Measurements from ENCODE around the gene FHL3.
"Not testable (repeated sequence)": the region's sequence is repeated elsewhere in the genome, so short reads cannot be mapped to it uniquely, and the experiment has no call there.

The FHL3 gene

GRCh38 chr1:38034871-38035270 is 29.6 kb upstream of the FHL3 start:
- DNase-seq (ENCODE audit: low read depth), result no peak

DNA sequence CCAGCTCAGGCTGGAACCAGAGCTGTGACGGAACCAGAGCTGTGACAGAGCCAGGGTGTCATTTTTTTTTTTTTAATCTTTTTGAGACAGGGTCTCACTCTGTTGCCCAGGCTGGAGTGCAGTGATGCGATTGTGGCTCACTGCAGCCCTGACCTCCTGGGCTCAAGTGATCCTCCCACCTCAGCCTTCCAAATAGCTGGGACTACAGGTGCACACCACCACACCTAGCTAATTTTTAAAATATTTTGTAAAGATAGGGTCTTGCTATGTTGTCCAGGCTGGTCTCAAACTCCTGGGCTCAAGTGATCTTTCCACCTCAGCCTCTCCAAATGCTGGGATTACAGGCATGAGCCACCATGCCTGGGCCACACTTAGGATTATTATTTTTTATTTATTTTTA is 27.7 kb upstream of the FHL3 start:
- not testable (repeated sequence) for DNase-seq (ENCODE audit: low read depth)

DNA sequence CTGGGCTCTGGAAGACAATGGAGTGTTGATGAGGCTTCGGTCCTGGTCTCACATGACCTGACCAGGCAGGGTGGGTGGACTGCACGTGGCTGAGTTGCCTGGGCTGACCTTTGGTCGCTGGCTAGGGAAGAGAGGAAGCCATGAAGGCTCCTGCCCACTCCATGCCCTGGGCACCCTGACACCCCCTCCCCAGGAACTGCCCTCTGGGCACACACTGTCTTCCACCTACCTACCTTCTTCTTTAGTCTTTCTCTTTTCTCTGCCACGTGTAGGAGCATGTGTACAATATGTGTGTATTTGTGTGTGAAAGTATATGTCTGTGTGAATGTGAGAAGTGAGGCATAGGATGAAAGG is 26.2 kb upstream of the FHL3 start:
- DNase-seq (ENCODE audit: low read depth), result no peak

DNA sequence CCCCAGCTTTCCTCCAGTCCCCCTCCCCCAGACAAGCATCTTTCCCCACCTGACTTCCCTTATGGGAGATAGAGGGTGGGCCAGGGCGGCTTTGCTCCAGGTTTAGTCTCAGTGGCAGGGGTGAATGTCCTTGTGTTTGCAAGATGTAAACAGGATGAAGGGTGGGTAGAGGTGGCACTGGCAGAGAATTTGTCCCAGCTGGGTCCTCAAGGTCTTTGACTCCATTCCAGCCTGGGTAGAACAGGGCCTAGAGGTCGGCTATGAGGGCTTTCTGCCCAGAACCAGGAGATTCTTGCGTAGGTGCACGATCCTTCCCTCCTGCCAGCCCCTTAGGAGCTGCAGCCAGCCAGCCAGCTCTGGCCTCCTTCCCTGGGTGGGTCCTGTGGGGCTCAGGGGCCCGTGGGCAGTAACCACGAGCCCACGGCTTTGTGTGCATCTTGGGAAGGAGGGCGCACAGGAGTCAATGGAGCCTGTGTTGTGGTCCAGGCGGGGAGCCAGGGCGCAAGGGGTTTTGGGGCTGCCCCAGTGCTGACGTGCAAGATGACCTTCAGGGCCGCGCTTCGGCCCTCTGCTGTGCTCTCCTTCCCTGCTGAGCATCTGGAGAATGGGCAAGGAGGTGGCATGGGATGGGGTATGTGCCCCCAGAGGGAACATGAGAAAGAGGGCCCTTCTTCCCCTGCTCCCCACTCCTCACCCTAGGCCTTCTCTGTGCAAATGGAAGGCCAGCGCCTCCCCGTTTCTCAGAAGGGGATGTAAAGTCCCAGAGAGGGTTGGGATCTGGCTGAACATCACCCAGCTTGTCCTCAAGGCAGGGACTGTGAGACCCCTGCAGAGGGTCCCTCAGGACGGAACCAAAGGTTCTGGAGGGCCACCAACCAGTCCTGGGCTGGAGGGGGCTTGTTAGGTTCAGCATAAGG is 25.5 kb upstream of the FHL3 start:
- DNase-seq (ENCODE audit: low read depth), result no peak

- DNase-seq (ENCODE audit: low read depth), result no peak
Measured at GRCh38 chr1:38029685-38030511, 24.6 kb upstream of the FHL3 start.

- no peak for DNase-seq (ENCODE audit: low read depth)
Measured at GRCh38 chr1:38029081-38029681, 23.9 kb upstream of the FHL3 start.

DNA sequence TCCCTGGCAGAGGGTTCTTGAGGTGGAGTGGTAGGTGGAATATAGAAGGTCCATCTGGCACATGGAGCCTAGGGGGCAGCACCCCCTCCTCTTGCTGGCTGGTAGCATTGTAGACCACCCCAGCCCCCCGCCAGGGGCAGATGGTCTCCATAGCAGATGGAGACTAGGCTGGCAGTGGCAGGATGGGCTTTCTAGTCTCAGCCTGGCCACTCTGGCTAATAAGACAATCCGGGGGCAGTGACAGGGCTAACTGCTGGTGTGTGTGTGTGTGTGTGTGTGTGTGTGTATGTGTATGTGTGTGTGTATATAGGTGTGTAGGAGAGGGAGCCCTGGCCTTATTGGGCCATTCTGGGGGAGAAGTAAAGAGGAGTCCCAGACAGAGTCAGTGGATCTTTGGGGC is 23.4 kb upstream of the FHL3 start:
- DNase-seq (ENCODE audit: low read depth), result no peak

DNA sequence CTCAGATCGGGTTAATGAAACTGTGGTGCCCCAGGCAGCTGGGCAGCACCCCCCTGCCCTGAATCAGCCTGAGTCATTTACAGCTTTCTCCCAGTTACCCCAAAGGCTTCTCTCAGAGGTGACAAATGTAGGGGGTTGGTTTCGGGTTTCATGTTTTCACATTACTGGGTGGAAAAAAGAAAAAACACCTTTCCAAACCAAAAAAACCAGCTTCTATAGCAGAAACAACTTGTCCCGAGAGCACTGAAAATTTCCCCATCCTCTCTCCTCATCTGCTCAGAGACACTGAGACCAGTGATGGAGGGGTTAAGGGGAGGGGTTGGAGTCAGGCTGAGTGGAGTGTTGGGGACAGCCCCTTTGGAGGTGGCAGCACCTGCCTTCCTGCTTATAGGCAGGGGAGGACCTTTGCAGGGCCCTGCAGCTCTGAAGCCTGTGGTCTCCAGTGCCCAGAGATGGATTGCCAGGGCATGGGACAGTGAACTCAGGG is 22.8 kb upstream of the FHL3 start:
- no peak for DNase-seq (ENCODE audit: low read depth)

- DNase-seq (ENCODE audit: low read depth), result no peak
Measured at GRCh38 chr1:38027201-38028104, 22.1 kb upstream of the FHL3 start.

- no peak for DNase-seq (ENCODE audit: low read depth)
Measured at GRCh38 chr1:38026592-38027200, 21.4 kb upstream of the FHL3 start.

GRCh38 chr1:38025664-38026063 is 20.4 kb upstream of the FHL3 start:
- no peak for DNase-seq (ENCODE audit: low read depth)

DNA sequence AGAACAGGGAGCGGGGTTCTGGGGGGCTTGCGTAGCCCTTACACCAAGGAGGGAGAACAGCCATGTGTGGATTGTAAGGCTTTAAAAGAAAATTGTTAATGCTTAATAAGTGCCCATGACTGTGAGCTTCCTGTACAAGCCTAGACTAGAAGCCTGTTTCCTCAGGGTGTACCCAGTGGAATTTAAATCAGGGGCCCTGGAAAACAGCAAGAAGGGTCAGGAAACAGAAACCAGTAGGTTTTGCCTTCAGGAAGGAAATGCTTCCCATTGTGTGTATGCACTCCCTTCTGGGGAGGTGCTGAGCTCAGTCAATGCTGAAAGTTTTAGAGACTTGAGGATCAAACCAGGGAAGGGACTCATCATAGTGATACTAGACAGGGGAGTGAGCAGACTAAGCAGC is 19.9 kb upstream of the FHL3 start:
- no peak for DNase-seq (ENCODE audit: low read depth)

DNA sequence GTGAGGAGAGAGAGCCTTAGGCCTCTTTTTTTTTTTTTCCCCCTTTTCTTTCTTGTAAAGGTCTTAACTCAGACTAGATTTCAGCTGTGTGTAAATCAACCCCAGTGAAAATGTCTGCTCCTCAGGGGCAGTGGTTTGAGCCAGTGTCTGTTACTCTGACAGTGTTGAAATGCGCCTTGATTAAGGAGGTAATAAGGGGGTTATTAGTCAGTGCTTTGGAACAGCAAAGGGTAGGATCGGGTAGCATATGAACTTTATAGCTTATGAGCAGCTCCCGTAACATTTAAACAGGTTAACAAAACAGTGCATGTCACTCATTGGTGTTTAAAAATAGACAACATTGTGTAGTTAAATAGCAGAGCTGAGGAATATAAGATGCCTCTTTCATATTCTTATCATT is 17.5 kb upstream of the FHL3 start:
- no peak for DNase-seq (ENCODE audit: low read depth)

DNA sequence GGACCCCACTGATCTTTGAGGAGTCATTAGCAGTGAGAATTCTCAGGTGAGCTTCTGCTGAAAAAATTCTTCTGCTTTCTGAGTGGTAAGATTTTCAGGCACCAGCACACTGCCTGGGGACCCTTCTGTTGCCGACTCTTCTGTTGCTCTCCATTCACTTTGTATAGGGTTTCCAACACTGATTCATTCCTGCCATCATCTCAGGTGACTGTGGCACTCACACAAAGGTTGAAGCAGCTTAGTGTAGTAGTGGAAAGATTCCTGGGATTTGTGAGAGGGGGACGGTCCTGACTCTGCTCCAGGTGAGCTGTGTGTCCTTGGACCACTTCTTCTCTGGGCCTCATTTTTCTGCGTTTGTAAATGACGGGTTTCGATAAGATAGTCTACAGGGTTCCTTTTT is 16.7 kb upstream of the FHL3 start:
- DNase-seq (ENCODE audit: low read depth), result no peak

- DNase-seq (ENCODE audit: low read depth), result no peak
Measured at GRCh38 chr1:38020396-38020795, 15.1 kb upstream of the FHL3 start.

DNA sequence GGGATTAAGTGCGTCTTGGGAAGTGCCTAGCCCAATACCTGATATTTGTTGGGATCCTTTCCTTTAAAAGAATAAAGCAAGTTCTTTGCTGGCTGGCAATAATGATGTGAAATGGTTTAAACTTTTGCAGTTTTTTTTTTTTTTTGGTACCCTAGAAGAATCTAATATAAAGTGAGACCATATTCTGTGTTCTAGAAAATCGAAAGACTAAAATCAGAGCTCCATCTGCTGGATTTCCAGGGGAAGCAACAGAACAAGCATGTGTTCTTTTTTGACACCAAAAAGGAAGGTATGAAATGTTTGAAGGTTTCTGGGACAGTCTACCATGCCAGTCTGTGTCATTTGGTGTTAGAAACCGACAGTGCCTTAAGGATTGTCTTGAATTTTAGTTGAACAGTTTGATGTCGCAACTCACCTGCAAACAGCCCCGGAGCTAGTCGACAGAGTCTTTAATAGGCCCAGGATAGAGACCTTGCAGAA is 13.6 kb upstream of the FHL3 start:
- no peak for DNase-seq (ENCODE audit: low read depth)

DNA sequence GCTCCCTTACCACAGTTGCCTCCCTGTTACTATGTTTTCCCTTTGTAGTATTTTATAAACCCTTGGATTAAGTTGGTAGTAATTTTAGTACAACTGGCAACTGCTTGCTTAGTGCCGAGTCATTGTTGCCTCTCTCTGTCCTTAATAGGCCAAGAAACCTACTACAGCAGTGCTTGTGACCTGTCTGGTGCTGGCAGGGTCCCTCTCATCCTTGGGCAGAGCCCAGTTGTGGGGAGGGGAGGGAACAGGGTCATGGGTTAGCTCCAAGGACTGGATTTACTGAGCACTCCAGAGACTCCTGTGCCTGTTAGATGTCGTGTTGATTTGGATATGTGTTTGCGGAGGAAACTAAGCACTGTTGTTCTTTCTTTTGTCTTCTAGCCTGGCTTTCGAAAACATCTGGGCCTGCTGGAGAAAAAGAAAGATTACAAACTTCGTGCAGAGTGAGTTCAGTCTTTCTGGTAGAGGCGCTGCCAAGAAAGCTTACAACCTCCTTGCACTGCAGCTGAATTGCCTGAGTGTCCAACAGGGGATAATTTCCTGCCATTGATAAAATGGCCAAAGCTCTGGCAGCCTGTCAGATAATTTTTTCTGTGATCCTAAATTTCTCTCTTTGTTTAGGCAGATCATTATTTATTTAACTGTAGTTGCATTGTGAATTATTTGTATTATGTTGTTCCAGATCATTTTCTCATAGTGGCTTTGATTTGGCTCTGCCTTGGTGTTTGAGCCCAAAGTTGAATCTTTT is 10.8 kb upstream of the FHL3 start:
- DNase-seq (ENCODE audit: low read depth), result no peak

DNA sequence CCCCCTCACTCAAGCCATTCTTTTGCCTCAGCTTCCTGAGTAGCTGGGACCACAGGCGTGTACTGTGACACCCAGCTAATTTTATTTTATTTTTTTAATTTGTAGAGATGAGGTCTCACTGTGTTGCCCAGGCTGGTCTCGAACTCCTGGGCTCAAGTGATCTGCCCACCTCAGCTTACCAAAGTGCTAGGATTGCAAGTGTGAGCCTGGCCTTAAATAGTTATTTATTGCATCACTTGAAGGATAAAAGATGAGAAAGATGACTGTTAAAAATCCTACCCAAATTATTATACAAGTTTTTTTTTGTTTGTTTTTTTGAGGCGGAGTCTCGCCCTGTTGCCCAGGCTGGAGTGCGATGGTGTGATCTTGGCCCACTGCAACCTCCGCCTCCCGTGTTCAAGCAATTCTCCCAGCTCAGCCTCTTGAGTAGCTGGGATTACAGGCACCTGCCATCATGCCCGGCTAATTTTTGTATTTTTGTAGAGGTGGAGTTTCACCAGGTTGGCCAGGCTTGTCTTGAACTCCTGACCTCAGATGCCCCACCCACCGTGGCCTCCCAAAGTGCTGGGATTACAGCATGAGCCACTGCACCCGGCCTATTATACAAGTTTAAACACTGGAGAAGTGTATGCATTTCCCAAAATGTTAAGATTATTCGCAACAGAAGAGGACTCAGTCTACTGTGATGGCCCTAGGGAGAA is 9.6 kb upstream of the FHL3 start:
- no peak for DNase-seq (ENCODE audit: low read depth)

GRCh38 chr1:38014171-38014570 is 8.9 kb upstream of the FHL3 start:
- no peak for DNase-seq (ENCODE audit: low read depth)

- DNase-seq (ENCODE audit: low read depth), result no peak
Measured at GRCh38 chr1:38013227-38013622, 7.9 kb upstream of the FHL3 start.

All from activated T-cell treated with anti-CD3 and anti-CD28 coated beads for 1 hour (primary cell).